Activated naive CD8-positive, alpha-beta T cell treated with anti-CD3 and anti-CD28 coated beads for 36 hours (primary cell): Measurements from ENCODE around the gene ZMYM5. TPM values are rescaled to one million over a fixed set of nuclear protein-coding genes. Genes with fewer than 3 reads are reported as not detected.
A peak's percentile ranks its signal among the peaks of the same experiment; 100 is the strongest.
"Not testable (repeated sequence)": the region's sequence is repeated elsewhere in the genome, so short reads cannot be mapped to it uniquely, and the experiment has no call there.

Source experiments
- DNase-seq: peaks from one replicate; pipeline ENCODE4 v3.0.0; 2021
- H3K27ac Mint-ChIP-seq: one replicate; pipeline ENCODE4 v1.8.0; 2022; ENCODE audit warnings: mild to moderate bottlenecking, moderate library complexity, mixed read lengths
- H3K27me3 Mint-ChIP-seq: one replicate; pipeline ENCODE4 v1.8.0; 2022; ENCODE audit warnings: mild to moderate bottlenecking, mixed read lengths
- H3K36me3 Mint-ChIP-seq: one replicate; pipeline ENCODE4 v1.8.0; 2021; ENCODE audit warnings: mild to moderate bottlenecking, mixed read lengths
- H3K4me1 Mint-ChIP-seq: one replicate; pipeline ENCODE4 v1.8.0; 2021; ENCODE audit warnings: mixed read lengths
- H3K4me3 Mint-ChIP-seq: one replicate; pipeline ENCODE4 v1.8.0; 2022; ENCODE audit warnings: mild to moderate bottlenecking, moderate library complexity, mixed read lengths
- H3K9me3 Mint-ChIP-seq: one replicate; pipeline ENCODE4 v1.8.0; 2022; ENCODE audit warnings: mixed read lengths
- total RNA-seq, 2 experiments: library from RNA; stranded (reverse); gene quantifications; one replicate each; pipeline ENCODE4 v1.2.3, GENCODE V29; 2021

The ZMYM5 gene
- total RNA-seq, 2 experiments from 2014 or later = 11.0 to 13.7 TPM

DNA sequence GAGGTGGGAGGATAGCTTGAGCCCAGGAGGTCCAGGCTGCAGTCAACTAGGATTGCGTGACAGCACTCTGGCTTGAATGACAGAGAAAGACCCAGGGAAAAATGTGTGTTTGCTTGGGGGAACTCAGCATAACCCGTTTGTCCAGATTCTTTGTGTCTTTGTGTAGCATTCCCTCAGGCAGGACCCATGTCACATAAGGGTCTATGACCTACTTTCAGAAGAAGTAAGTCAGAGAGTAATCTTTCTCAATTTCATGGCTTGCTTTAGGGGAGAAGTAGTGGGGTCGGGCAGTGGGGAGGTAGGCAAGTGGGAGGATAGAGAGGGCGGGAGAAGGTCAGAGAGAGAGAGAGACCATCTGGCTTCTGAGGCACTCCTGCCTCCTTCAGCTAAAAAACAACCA lies 68.8 kb downstream of the ZMYM5 start:
- no peak for DNase-seq
- no peak overlapping the region for H3K4me3 Mint-ChIP-seq
- no peaks in the 10 kb centered on the region for H3K27me3 Mint-ChIP-seq
- H3K36me3 Mint-ChIP-seq = no peaks in the 10 kb centered on the region
- H3K27ac Mint-ChIP-seq = no peak overlapping the region
- H3K4me1 Mint-ChIP-seq = peaks cover 2% of the 10 kb centered on the region
- H3K9me3 Mint-ChIP-seq = no peaks in the 10 kb centered on the region

DNA sequence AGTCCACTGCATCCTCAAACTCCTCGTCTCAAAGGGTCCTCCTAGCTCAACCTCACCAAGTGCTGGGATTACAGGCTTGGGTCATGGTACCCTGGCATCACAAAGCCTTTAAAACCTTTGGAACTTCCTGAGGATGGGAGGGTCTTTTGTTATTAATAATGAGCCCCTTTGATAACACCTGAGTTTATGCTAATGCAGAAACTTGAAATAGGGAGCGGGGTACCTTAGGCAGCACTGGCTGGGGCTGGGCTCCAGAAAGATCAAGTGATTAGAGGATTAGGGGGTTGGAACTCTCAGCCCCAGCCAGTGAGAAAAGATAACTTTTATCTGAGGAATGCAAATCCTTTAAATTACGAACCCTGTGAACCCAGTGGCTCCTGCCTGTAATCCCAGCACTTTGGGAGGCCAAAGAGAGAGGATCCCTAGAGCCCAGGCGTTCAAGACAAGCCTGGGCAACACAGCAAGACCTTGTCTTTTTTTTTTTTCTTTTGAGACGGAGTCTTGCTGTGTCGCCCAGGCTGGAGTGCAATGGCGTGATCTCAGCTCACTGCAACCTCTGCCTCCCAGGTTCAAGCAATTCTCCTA lies 71.4 kb downstream of the ZMYM5 start:
- no peak overlapping the region for H3K4me3 Mint-ChIP-seq
- H3K27ac Mint-ChIP-seq = no peak overlapping the region
- H3K36me3 Mint-ChIP-seq = no peaks in the 10 kb centered on the region
- DNase-seq = no peak
- H3K4me1 Mint-ChIP-seq = peaks cover 2% of the 10 kb centered on the region
- no peaks in the 10 kb centered on the region for H3K27me3 Mint-ChIP-seq
- no peaks in the 10 kb centered on the region for H3K9me3 Mint-ChIP-seq

DNA sequence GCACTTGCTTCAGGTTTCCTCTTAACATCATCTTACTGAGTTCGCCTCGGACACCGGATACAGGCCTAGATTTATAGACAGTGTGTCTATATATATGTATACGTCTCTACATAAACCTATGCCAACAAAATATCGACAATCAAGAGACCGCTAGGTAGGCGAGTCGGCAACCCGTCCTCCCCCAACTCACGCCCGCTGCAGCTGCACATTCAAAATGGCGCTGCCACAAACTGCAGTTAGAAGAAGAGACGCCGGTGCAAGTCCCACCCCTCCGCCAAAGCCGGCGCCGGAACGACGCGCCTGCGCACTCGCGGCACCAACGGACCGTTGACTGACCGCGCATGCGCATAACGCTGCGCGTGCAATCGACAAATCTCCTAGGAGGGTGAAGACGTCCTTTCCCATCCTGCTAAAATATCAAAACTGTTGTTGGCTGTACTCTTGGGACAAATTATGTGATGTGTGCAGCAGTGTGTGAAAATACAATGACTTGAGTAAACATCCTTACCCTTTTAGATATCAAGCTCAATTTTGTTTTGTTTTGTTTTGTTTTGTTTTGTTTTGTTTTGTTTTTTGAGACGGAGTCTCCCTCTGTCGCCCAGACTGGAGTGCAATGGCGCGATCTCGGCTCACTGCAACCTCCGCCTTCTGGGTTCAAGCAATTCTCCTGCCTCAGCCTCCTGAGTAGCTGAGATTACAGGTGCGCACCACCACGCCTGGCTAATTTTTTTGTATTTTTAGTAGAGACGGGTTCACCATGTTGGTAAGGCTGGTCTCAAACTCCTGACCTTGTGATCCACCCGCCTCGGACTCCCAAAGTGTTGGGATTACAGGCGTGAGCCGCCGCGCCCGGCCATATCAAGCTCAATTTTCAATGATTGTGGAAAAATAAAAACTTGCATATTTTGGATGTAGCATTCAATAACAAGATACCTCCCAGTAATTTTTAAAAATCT lies 80.4 kb downstream of the ZMYM5 start, which contains the start of gene PSPC1:
Gene PSPC1, minus strand, starts transcription at position 219 of the 956 bp plus-strand sequence. Its CDS starts 188 bp downstream, at position 31.
- peak; percentile 95 for DNase-seq
- Mint-ChIP-seq H3K27ac (peak within 1 kb of the TSS; percentile 98), H3K4me3 (peak within 1 kb of the TSS; percentile 95), H3K36me3 (peaks cover 16% of the 10 kb centered on the region)
- not testable (repeated sequence) for H3K4me1 Mint-ChIP-seq, H3K27me3 Mint-ChIP-seq, H3K9me3 Mint-ChIP-seq

DNA sequence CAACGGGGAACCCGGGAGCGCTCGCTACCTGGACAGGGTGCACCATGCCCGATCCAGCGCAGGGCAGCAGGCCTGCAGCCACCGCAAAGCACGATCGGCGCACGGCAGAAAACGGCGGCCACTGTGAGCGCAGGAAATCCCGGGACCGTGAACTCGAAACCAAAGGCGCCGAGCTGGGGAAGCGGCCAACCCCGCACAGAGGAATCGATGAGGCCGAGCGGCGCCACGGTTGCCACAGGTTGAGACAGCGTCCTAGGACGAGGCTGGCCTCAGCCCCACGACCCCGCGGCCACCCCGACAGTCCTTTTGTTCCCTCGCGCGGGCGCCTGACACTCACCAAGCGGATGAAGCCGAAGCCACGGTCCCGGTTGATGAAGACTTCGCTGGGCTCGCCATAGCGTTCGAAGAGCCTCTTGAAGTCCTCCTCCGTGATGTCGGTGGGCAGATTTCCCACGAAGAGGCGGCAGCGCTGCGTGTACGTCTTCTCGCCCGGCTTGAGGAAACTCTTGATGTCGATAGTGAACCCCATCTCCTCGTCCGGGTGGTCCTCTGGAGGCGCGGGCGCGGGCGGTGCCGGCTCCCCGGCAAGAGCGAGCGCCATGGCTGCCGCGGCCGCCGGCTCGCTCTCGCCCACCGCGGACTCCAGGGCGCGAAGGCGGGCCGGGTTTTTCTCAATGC lies 81.3 kb downstream of the ZMYM5 start:
- Mint-ChIP-seq H3K4me1 (peaks cover 10% of the 10 kb centered on the region), H3K4me3 (peak overlapping the region; percentile 95), H3K27me3 (peaks cover 5% of the 10 kb centered on the region), H3K36me3 (peaks cover 22% of the 10 kb centered on the region), H3K27ac (peak overlapping the region; percentile 98), H3K9me3 (peaks cover 2% of the 10 kb centered on the region)
- peak; percentile 62 for DNase-seq

DNA sequence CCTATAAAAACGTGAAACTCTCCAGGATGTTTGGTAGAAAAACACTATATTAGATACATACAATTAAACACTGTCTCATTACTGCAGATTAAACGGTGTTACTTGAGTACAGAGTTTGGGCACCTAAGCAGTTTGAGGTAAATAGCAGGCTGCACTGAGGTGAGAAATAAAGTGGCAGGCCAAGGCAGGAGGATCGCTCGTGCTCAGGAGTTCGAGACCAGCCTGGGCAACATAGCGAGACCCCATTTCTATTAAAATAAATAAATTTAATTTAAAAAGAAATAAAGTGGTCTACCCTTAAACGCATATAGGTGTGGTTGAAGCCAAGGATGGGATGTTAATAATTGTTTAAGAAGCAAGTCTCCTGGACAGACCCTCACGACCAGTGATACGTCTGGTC lies 81.9 kb downstream of the ZMYM5 start:
- DNase-seq = no peak
- H3K9me3 Mint-ChIP-seq = peaks cover 2% of the 10 kb centered on the region

DNA sequence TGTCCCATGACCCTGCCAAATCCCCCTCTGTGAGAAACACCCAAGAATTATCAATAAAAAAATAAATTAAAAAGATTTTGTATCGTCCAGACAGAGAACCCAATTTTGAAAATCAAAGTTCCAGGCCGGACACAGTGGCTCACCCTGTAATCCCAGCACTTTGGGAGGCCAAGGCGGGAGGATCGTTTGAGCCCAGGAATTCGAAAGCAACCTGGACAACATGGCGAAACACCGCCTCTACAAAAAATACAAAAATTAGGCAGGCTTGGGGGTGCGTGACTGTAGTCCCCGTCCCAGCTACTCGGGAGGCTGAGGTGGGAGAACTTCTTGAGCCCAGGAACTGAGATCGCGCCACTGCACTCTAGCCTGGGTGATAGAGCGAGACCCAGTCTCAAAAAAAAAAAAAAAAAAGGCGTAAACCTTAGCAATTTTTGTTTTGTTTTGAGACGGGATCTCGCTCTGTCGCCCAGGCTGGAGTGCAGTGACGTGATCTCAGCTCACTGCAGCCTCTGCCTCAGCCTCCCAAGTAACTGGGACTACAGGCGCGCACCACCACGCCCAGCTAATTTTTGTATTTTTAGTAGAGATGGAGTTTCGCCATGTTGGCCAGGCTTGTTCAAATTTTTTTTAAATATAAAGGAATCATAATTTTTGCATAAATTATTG lies 82.6 kb downstream of the ZMYM5 start:
- DNase-seq, H3K27me3 Mint-ChIP-seq: not testable (repeated sequence)

More for the DNA sequence above, 81.9 kb downstream of the ZMYM5 start:
- Mint-ChIP-seq H3K27ac (peak overlapping the region; percentile 98), H3K4me1 (peaks cover 10% of the 10 kb centered on the region), H3K4me3 (peak overlapping the region; percentile 95), H3K27me3 (peaks cover 5% of the 10 kb centered on the region), H3K36me3 (peaks cover 22% of the 10 kb centered on the region)

More for the DNA sequence above, 82.6 kb downstream of the ZMYM5 start:
- H3K9me3 Mint-ChIP-seq = not testable (repeated sequence)
- H3K36me3 Mint-ChIP-seq = peaks cover 23% of the 10 kb centered on the region
- peak overlapping the region; percentile 60 for H3K27ac Mint-ChIP-seq
- peak overlapping the region; percentile 95 for H3K4me3 Mint-ChIP-seq
- peaks cover 13% of the 10 kb centered on the region for H3K4me1 Mint-ChIP-seq

Other genes starting within 250 kb of the ZMYM5 start
- 10 to 100 TPM; 27.6 to 31.3 TPM for gene MPHOSPH8, start 230.0 kb downstream of the ZMYM5 start, total RNA-seq
- 10 to 100 TPM; 88.7 to 92.4 TPM for gene PSPC1, start 80.7 kb downstream of the ZMYM5 start, total RNA-seq
- 10 to 100 TPM; 52.7 to 58.5 TPM for gene ZMYM2, start 95.1 kb upstream of the ZMYM5 start, total RNA-seq